ENCODE data around the gene FSTL5. TPM values are rescaled to one million over a fixed set of nuclear protein-coding genes. Genes with fewer than 3 reads are reported as not detected.

FSTL5 gene
- total and polyA plus RNA-seq, 2 of the 8 experiments (the other 6 are each of a cell fraction or from before 2014, with no cell fraction given), result 0.09 to 0.32 TPM

DNA sequence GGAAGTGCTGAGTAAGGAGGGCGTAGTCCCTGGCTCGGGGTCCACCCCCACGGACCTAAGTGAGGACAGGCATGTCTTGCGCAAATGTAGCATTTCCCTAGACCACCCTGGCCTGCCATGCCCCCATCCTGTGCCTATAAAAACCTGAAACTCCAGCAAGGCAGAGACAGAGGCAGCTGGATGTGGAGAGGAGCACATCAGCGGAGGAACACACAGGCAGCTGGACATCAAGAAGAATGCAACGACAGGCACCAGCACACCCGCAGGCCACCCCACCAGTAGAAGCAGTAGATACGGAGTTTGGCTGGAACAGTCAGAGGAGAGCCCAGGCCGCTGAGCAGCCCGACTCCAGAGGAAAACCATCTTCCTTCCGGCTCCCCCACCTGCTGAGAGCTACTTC, 345.9 kb downstream of the FSTL5 start:
- no peak overlapping the region for H3K4me2 ChIP-seq (ENCODE audit: insufficient read depth in 1 of 2, low read depth in 2 of 2, low read length in 2 of 2)
- TF ChIP-seq, protein P1, sequence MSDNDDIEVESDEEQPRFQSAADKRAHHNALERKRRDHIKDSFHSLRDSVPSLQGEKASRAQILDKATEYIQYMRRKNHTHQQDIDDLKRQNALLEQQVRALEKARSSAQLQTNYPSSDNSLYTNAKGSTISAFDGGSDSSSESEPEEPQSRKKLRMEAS (IDR thresholded peaks at IDR 0.05), result no peak
- TF ChIP-seq JUN (IDR thresholded peaks at IDR 0.05; ENCODE audit: low read depth, low read length) (no peak), PHF8 (conservative IDR thresholded peaks at IDR 0.05; ENCODE audit: low read depth, low read length) (no peak), HDAC2 (IDR thresholded peaks at IDR 0.05; ENCODE audit: borderline replicate concordance in 1 of 2, low read depth in 2 of 2, low read length in 2 of 2) (no peak), TEAD4 (IDR thresholded peaks at IDR 0.05; ENCODE audit: low read depth, low read length) (no peak), BACH1 (IDR thresholded peaks at IDR 0.05; ENCODE audit: low read length) (no peak), RBBP5 (IDR thresholded peaks at IDR 0.05; ENCODE audit: borderline replicate concordance, low read depth, low read length) (no peak), CHD1 (IDR thresholded peaks at IDR 0.05; ENCODE audit: low read depth, low read length) (no peak), SIN3A (conservative IDR thresholded peaks at IDR 0.05 in 1 of 2, IDR thresholded peaks at IDR 0.05 in 1 of 2; ENCODE audit: low read depth in 1 of 2, low read length in 2 of 2) (no peak), TCF12 (IDR thresholded peaks at IDR 0.05; ENCODE audit: low read depth, low read length) (no peak)
- H2AK5ac ChIP-seq (ENCODE audit: low read depth, low read length), result no peak overlapping the region
- no peak overlapping the region for H3K27ac ChIP-seq (ENCODE audit: low read depth, low read length)
- H3K23ac ChIP-seq (ENCODE audit: insufficient read length), result no peak overlapping the region
- H3K4me1 ChIP-seq (replicated peaks in 1 of 4; ENCODE audit: control insufficient read depth in 3 of 4, insufficient read depth in 4 of 4, low read length in 3 of 4), result no peaks in the 10 kb centered on the region
- H2BK20ac ChIP-seq (ENCODE audit: low read length), result no peak overlapping the region
- FAIRE-seq, result no peak
- H3K9ac ChIP-seq (replicated peaks in 1 of 4; ENCODE audit: extremely low read depth in 1 of 4, low read depth in 3 of 4, low read length in 3 of 4), result no peak overlapping the region
- H3K9me3 ChIP-seq (ENCODE audit: insufficient read depth in 2 of 2, low read depth in 1 of 2, low read length in 1 of 2), result peaks cover 0 to 3% of the 10 kb centered on the region in 2 experiments; a peak in 1 of 4 replicates
- no peak overlapping the region for H3K4me3 ChIP-seq (ENCODE audit: extremely low read depth in 1 of 4, insufficient read depth in 2 of 4, low read depth in 3 of 4, low read length in 4 of 4)
- ChIA-PET POLR2A (ENCODE audit: partially characterized antibody) (no interaction called here), CTCF (ENCODE audit: partially characterized antibody) (interaction anchor here (0.9 kb wide), 1 partner anchor 84 kb away, joined by 3 read pairs; no protein-coding TSS in a partner anchor)
- H3K79me1 ChIP-seq (ENCODE audit: low read depth, low read length), result no peaks in the 10 kb centered on the region
- H2BK12ac ChIP-seq (ENCODE audit: low read depth, low read length), result 0 out of 2 replicates have a peak overlapping the region, but pooled peaks have one; percentile 39
- H3K14ac ChIP-seq (ENCODE audit: insufficient read length), result no peak overlapping the region
- H3K27me3 ChIP-seq (replicated peaks in 1 of 4; ENCODE audit: control insufficient read depth in 3 of 4, extremely low read depth in 1 of 4, insufficient read depth in 3 of 4, low read length in 3 of 4), result no peaks in the 10 kb centered on the region
- no peak overlapping the region for H3K18ac ChIP-seq (ENCODE audit: extremely low read depth, low read length)
- no peaks in the 10 kb centered on the region for H3K79me2 ChIP-seq (ENCODE audit: control insufficient read depth in 1 of 2, insufficient read depth in 2 of 2, low read length in 2 of 2)
- no peak overlapping the region for H4K8ac ChIP-seq (ENCODE audit: extremely low read depth, insufficient read depth, low read length)
- H2BK5ac ChIP-seq (ENCODE audit: low read depth, low read length), result no peak overlapping the region
- DNase-seq (ENCODE audit: low read depth in 1 of 2, low spot score in 2 of 2), result no peak
- no peak overlapping the region for H2BK120ac ChIP-seq (replicated peaks; ENCODE audit: low read depth, low read length)
- H3K23me2 ChIP-seq (ENCODE audit: low read depth, low read length), result no peaks in the 10 kb centered on the region
- H3K36me3 ChIP-seq (ENCODE audit: control insufficient read depth in 2 of 4, insufficient read depth in 4 of 4, low read length in 3 of 4), result no peaks in the 10 kb centered on the region
- WGBS, 2 experiments (ENCODE audit: extremely low coverage in 1 of 2, insufficient coverage in 1 of 2, insufficient read length in 1 of 2, insufficient replicate concordance in 2 of 2, low coverage in 1 of 2, low lambda C conversion rate in 2 of 2, missing lambda C conversion rate in 1 of 2), result 90% methylated on average over 11 of the region's 11 CpGs; no CpG with 5 or more reads in 1 of the 2 experiments
- no peak overlapping the region for H4K5ac ChIP-seq (ENCODE audit: insufficient read length, low read depth, low read length)
- H4K91ac ChIP-seq (replicated peaks; ENCODE audit: insufficient read length, low read length), result no peak overlapping the region
- H4K20me1 ChIP-seq (replicated peaks in 1 of 2; ENCODE audit: control insufficient read depth in 1 of 2, insufficient read depth in 2 of 2, low read length in 2 of 2), result no peaks in the 10 kb centered on the region
- H3K56ac ChIP-seq (replicated peaks; ENCODE audit: insufficient read length, low read depth, low read length), result no peak overlapping the region
- H3K4ac ChIP-seq (replicated peaks; ENCODE audit: insufficient read length, low read depth, low read length), result no peak overlapping the region
- H2AFZ ChIP-seq (ENCODE audit: low read length), result peak overlapping the region; percentile 39; the same call in 1 of the 2 replicates
- no peak overlapping the region for H2BK15ac ChIP-seq (ENCODE audit: low read length)

Data from H1 (cell line).